Measurements from ENCODE around the gene CA6.

DNA sequence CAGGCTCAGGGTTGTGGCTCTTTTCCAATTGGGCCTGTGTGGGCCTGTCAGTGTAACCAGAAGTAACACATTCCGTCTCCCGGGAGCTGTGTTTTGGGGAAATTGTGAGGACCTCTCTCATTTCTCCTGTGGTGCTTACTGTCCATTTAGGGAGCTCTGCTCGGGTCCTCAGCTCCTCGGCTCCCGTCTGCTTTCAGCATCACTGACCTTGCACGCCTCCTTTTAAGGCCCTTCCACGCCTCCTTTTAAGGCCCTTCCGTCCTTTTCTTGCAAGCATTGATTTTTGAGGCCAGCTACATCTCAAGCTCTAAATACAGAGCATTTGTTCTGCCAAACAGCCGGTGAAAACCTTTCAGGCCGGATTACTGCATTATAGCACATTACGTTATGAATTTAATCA, 9.7 kb downstream of the CA6 start:
- TF ChIP-seq, protein P1, sequence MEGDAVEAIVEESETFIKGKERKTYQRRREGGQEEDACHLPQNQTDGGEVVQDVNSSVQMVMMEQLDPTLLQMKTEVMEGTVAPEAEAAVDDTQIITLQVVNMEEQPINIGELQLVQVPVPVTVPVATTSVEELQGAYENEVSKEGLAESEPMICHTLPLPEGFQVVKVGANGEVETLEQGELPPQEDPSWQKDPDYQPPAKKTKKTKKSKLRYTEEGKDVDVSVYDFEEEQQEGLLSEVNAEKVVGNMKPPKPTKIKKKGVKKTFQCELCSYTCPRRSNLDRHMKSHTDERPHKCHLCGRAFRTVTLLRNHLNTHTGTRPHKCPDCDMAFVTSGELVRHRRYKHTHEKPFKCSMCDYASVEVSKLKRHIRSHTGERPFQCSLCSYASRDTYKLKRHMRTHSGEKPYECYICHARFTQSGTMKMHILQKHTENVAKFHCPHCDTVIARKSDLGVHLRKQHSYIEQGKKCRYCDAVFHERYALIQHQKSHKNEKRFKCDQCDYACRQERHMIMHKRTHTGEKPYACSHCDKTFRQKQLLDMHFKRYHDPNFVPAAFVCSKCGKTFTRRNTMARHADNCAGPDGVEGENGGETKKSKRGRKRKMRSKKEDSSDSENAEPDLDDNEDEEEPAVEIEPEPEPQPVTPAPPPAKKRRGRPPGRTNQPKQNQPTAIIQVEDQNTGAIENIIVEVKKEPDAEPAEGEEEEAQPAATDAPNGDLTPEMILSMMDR (IDR thresholded peaks at IDR 0.05), result no peak
- TF ChIP-seq POLR2AphosphoS5 (IDR thresholded peaks at IDR 0.05), result peak in 1 of 2 donors; percentile 26
- TF ChIP-seq POLR2A (IDR thresholded peaks at IDR 0.05; ENCODE audit: low read depth), result no peak
